Stimulated activated CD8-positive, alpha-beta memory T cell treated with anti-CD3 and anti-CD28 coated beads, Interleukin-15, amount 100 ng/mL, for 4 hours (primary cell): ENCODE data around the gene IFT27.

Source experiments
- DNase-seq, 2 donors: peaks; one replicate each; pipeline ENCODE4 v3.0.0-alpha.2; 2020; ENCODE audit warnings: low read depth in 2 of 2

IFT27 gene

GRCh38 chr22:36775964-36776669 lies at the start of gene IFT27:
Gene IFT27 (minus strand): TSS chr22:36776119. CDS start chr22:36775707, 412 bp downstream.
- DNase-seq: peak; percentile 91 to 98

- no peak for DNase-seq
These were observed 48.7 kb upstream of the IFT27 start for GRCh38 chr22:36824655-36825054.

- no peak for DNase-seq
These were observed 47.4 kb upstream of the IFT27 start for GRCh38 chr22:36823186-36823839.

- DNase-seq: no peak
These were observed 46.7 kb upstream of the IFT27 start for GRCh38 chr22:36822581-36822980.

- DNase-seq: no peak
These were observed 43.2 kb upstream of the IFT27 start for GRCh38 chr22:36819112-36819511.

GRCh38 chr22:36818010-36818642 lies 42.2 kb upstream of the IFT27 start:
- no peak for DNase-seq

GRCh38 chr22:36817525-36817848 lies 41.6 kb upstream of the IFT27 start:
- no peak for DNase-seq

DNA sequence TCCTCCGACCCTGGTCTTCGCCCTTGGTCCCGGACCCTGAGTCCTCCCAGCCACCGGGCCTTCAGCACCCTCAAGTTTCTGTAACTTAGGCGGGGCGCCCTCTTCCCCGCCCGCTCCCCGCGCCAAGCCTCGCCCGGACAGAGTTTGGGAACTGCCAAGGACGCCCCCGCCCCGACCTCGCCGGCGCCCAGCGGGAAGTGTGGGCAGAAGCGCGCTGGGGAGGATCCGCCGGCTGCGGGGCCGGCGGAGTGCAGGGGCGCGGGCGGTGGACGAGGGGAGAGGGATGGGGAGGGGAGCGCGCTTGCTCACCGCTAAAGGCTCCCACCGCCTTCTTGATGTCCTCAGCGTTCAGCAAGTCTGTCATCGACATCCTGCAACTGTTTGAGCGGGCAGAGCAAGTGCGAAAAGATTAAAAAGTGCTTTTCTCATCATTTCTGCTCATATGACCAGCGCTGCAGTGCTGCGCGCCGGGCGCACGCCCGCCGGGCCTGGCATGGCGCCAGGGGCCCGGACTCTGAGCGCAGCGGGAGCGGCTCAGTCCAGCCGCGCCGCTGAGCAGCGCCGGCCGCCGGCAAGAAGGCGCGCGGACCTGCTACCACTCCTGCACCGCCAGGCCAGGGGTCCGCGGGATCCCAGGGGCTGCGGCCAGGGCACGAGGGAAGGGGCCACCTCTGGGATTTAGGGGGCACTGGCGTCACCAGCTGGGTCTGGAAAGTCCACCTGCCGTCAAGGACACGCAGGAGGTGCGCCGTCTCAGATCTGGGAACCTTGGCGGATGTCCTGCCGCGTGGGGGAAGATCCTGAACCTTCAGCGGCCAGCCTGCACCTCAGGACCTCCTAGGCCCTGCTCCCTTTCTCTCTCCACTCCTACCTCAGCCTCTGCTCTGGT lies 41.0 kb upstream of the IFT27 start, which contains the start of gene PVALB:
Gene PVALB (minus strand): TSS at position 400 of the 889 bp plus-strand sequence. CDS start 30 bp downstream, at position 370.
- DNase-seq: no peak

- DNase-seq: no peak
These were observed 40.4 kb upstream of the IFT27 start for GRCh38 chr22:36816339-36816635.

- DNase-seq: no peak
These were observed 39.8 kb upstream of the IFT27 start for GRCh38 chr22:36815558-36816338.

DNA sequence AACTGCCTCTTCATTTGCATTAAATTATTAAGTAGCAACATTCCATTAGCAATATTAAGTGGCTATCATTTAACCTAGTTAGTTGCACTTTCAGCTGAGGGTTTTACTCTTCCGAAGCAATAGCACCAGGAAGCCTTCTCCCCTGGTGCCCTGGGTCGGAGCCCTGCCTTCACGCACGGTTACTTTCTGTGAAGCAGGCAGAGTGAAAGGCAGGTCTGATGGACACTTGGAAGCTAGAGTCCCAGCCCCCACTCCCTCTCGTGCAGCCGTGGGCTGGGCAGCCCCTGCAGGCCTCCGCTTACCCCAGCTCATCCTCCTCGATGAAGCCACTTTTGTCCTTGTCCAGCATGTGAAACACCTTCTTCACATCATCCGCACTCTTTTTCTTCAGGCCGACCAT lies 38.9 kb upstream of the IFT27 start:
- DNase-seq: no peak

DNA sequence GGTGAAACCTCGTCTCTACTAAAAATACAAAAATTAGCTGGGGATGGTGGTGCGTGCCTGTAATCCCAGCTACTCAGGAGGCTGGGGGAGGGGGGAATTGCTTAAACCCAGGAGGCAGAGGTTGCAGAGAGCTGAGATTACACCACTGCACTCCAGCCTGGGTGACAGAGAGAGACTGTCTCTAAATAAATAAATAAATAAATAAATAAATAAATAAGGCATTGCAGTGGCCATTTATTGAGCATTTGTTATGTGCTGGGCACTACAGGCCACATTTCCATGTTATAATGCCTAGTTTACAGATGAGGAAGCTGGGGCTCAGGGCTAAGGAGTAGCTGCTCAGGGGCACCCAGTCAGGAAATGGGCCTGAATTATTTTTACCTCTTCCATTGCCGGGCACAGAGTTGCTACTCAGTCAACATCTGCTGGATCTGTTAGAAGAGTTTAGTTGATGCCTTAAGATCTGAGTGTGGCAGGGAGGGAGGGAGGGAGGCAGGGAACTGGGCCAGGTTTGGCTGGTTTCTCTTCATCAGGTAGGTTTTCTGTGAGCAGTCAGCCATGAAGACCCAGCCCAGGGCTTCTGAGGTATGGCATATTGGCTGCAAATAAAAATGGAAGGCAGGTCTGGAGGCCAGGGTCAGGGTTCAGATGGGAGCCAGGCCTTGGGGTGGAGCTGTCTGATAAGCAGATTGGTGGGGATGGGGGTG lies 35.3 kb upstream of the IFT27 start:
- DNase-seq: no peak

- DNase-seq: no peak
These were observed 33.4 kb upstream of the IFT27 start for GRCh38 chr22:36809351-36809750.

- DNase-seq: no peak
These were observed 32.9 kb upstream of the IFT27 start for GRCh38 chr22:36808721-36809344.

DNA sequence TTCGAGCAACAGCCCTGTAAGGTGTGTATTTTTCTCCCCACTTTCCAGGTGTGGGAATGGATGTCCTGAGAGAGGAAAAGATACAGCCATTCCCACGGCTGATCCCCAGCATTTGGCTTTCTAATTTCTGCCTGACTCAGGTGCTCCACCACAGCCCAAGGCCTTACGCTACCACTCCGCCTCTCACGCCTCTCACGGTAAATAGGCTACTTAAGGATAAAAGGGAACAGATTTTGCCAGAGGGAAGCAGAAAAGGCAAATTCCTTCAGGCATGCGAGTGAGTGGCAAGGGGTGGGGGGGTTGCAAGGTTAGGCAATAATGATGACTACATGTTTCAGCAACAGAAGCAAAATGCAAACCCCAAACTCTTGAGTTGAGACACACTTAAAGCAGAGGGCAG lies 31.7 kb upstream of the IFT27 start:
- no peak for DNase-seq

GRCh38 chr22:36806835-36807234 lies 30.9 kb upstream of the IFT27 start:
- no peak for DNase-seq

GRCh38 chr22:36803358-36803757 lies 27.4 kb upstream of the IFT27 start:
- no peak for DNase-seq

DNA sequence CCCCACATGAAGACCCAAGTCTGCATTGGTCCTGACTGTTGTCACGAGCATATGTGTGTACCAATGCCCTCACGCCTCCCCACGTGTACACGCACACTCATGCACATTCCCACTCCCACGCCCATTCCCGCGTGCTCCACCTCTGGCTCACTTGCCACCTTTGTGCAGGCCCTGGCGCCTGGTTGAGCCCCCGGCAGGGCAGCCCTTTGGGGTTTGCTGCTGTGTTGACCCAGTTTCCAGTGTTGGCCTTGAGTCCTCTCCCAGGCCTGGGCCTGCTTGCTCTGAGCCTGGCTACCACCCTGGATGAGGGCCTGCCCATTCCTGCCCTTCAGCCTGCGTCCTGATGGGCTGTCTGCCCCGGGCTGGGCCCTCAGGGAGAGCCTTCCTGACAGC lies 22.8 kb upstream of the IFT27 start:
- no peak for DNase-seq

DNA sequence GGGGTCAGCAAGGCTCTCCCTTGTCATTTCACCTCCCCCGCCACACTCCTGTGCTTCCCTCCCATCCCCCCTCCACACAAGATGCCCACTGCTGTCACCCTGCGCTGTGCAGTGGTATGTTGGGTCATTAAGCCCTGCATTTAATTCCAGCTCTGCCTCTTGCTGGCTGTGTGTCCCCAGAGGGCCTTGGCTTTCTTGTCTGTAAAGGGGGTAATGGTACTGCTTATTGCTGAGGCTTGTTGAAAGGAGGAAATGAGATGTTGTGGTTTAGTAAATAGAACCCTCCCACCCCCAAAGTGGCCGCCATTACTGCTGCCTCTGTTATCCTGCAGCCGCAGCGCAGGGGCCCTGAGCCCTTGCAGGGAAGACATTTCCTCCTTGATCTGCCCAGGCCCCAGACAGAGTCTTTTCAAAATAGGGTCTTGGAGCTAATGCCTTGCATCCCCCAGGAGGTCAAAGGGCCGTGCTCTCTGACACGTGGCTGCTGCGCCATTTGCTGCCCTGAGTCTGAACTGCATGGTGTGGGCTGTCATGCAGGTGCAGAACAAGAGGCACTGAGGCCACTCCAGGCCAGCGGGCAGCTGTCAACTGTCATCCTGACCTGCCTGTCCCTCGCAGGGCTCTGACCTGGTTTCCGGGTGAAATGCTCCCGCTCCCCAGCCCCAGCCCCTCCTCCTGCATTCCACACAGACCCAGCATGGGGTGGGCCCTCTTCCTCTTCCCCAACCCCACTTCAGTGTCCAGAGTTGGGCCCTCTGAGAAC lies 22.2 kb upstream of the IFT27 start:
- no peak for DNase-seq

- no peak for DNase-seq
These were observed 21.5 kb upstream of the IFT27 start for GRCh38 chr22:36797374-36797773.
